K562 (cell line): ENCODE results near the gene NFIB. TPM values are rescaled to one million over a fixed set of nuclear protein-coding genes. Genes with fewer than 3 reads are reported as not detected.

ENCODE experiments used
- ATAC-seq: fragments of 200-7000 bp; cut with Tn5 transposase; 3 replicates; pipeline ENCODE4 v1.9.1; 2020; ENCODE audit warnings: moderate library complexity
- BruUV-seq: library from RNA; stranded (reverse); fragments of 400-500 nt; replicated peaks from 2 replicates; lab custom pipeline; 2021; lab: Mats Ljungman, UMichigan
- CTCF ChIA-PET: fragments of 300-600 bp; formaldehyde crosslinking; extraction: SDS; loops from one replicate; lab custom pipeline; 2021; ENCODE audit warnings: low intra/inter-chr PET ratio; lab: Yijun Ruan, JAX
- POLR2A ChIA-PET: fragments of 300-600, 350-650 bp; sonication (Branson Sonifier 250); formaldehyde crosslinking; extraction: SDS; loops from one replicate; lab custom pipeline; 2021; ENCODE audit warnings: antibody characterized with exemption, inconsistent platforms; lab: Yijun Ruan, JAX
- DNase-seq, 4 experiments: peaks; one replicate each; pipeline versions ENCODE4 v3.0.0 to v3.0.0-alpha.2; 2011 to 2018; ENCODE audit warnings: low spot score in 3 of 4, mixed read lengths in 3 of 4; ENCODE audit errors: extremely low read depth in 1 of 4
- FAIRE-seq: peaks from 2 replicates; lab custom pipeline; 2011; peaks lifted over from hg19 to GRCh38; lab: Jason Lieb, UNC
- H2AFZ ChIP-seq: 2 replicates; pipeline ENCODE4 v1.6.0; 2011; ENCODE audit warnings: low read depth, low read length, control low read depth, inconsistent platforms
- H3K27ac ChIP-seq: fragments of 200-600 bp; 3 replicates; pipeline ENCODE4 v1.8.0; 2011; ENCODE audit warnings: low read depth, mild to moderate bottlenecking, control low read depth, inconsistent platforms, low read length, moderate library complexity, mixed read lengths; ENCODE audit errors: extremely low read depth
- H3K27me3 ChIP-seq, 2 experiments: fragments of 300-600 bp in 1 of 2; 2 replicates in 1 of 2; 3 replicates in 1 of 2; pipeline versions ENCODE4 v1.6.0 to v1.8.0; 2011; ENCODE audit warnings: inconsistent platforms in 2 of 2, low read length in 2 of 2, mild to moderate bottlenecking in 1 of 2, mixed read lengths in 1 of 2, moderate library complexity in 1 of 2; ENCODE audit not compliant: control insufficient read depth in 2 of 2, insufficient read depth in 2 of 2
- H3K36me3 ChIP-seq: fragments of 300-600 bp; 3 replicates; pipeline ENCODE4 v1.8.0; 2011; ENCODE audit warnings: mild to moderate bottlenecking, low read length, inconsistent platforms; ENCODE audit not compliant: control insufficient read depth, insufficient read depth
- H3K4me1 ChIP-seq, 2 experiments: fragments of 200-600 bp in 1 of 2; replicated peaks in 1 of 2; 2 replicates in 1 of 2; 3 replicates in 1 of 2; pipeline versions ENCODE4 v1.5.1 to v1.8.0; 2011; ENCODE audit warnings: inconsistent platforms in 2 of 2, low read length in 2 of 2, mild to moderate bottlenecking in 1 of 2, mixed read lengths in 1 of 2, moderate library complexity in 1 of 2; ENCODE audit not compliant: control insufficient read depth in 2 of 2, insufficient read depth in 2 of 2
- H3K4me2 ChIP-seq: 2 replicates; pipeline ENCODE4 v1.6.1; 2011; ENCODE audit warnings: low read length, control low read depth, inconsistent platforms, mixed read lengths; ENCODE audit not compliant: insufficient read depth
- H3K4me3 ChIP-seq: fragments of 200-600 bp; sonication (generic), shearing (Covaris generic); 2 replicates; pipeline ENCODE4 v1.5.1; 2016; ENCODE audit warnings: control low read depth, inconsistent platforms
- H3K79me2 ChIP-seq: fragments of 200-600 bp; 3 replicates; pipeline ENCODE4 v1.8.0; 2011; ENCODE audit warnings: low read length, inconsistent platforms; ENCODE audit not compliant: control insufficient read depth, insufficient read depth
- H3K9ac ChIP-seq, 2 experiments: 2 replicates each; pipeline versions ENCODE4 v1.6.0 to v1.6.1; 2011; ENCODE audit warnings: low read depth in 2 of 2, low read length in 2 of 2, control low read depth in 1 of 2, inconsistent platforms in 1 of 2, mild to moderate bottlenecking in 1 of 2, mixed read lengths in 1 of 2; ENCODE audit not compliant: insufficient read depth in 1 of 2
- H3K9me1 ChIP-seq: one replicate; pipeline ENCODE4 v1.6.0; 2011; ENCODE audit warnings: inconsistent platforms, mild to moderate bottlenecking, low read length, moderate library complexity; ENCODE audit not compliant: control insufficient read depth, insufficient read depth
- H3K9me3 ChIP-seq: replicated peaks from 2 replicates; pipeline ENCODE4 v1.5.1; 2011; ENCODE audit warnings: low read depth, low read length, inconsistent platforms; ENCODE audit not compliant: control insufficient read depth, insufficient read depth
- H4K20me1 ChIP-seq: replicated peaks from 2 replicates; pipeline ENCODE4 v1.6.1; 2011; ENCODE audit warnings: low read length, inconsistent platforms, mixed read lengths; ENCODE audit not compliant: control insufficient read depth, insufficient read depth
- COPS2 ChIP-seq: fragments of 450-650 bp; conservative IDR thresholded peaks from 2 replicates; pipeline ENCODE4 v1.6.1; 2016; ENCODE audit warnings: mild to moderate bottlenecking, moderate library complexity
- MAFG ChIP-seq: fragments of 450-650 bp; conservative IDR thresholded peaks from 2 replicates; pipeline ENCODE4 v1.6.1; 2016; ENCODE audit warnings: missing genetic modification characterization, missing compliant biosample characterization
- NCOA4 ChIP-seq: fragments of 450-650 bp; IDR thresholded peaks from 2 replicates; pipeline ENCODE4 v1.6.1; 2018; ENCODE audit warnings: mild to moderate bottlenecking; ENCODE audit not compliant: partially characterized antibody
- NRF1 ChIP-seq, 2 experiments: fragments of 450-650 bp; IDR thresholded peaks in 1 of 2; conservative IDR thresholded peaks in 1 of 2; 2 replicates each; pipeline ENCODE4 v1.6.1; 2014; ENCODE audit warnings: mild to moderate bottlenecking in 2 of 2
- PTRF ChIP-seq: fragments of 450-650 bp; IDR thresholded peaks from 2 replicates; pipeline ENCODE4 v1.6.1; 2016; ENCODE audit warnings: mild to moderate bottlenecking, missing genetic modification characterization, missing compliant biosample characterization
- TEAD1 ChIP-seq, 2 experiments: fragments of 450-650 bp in 1 of 2; sonication (generic) in 1 of 2; formaldehyde crosslinking; IDR thresholded peaks; 2 replicates each; pipeline versions ENCODE4 v1.4.0 to v1.8.0; 2020 to 2022; ENCODE audit warnings: mild to moderate bottlenecking in 2 of 2, missing genetic modification reagents in 1 of 2
- TOE1 ChIP-seq, 2 experiments: fragments of 450-650 bp in 1 of 2; sonication (generic) in 1 of 2; formaldehyde crosslinking in 1 of 2; IDR thresholded peaks; 2 replicates each; pipeline versions ENCODE4 v1.7.1 to v1.8.0; 2016 to 2022; ENCODE audit warnings: borderline replicate concordance in 2 of 2, mild to moderate bottlenecking in 2 of 2, antibody characterized with exemption in 1 of 2, inconsistent platforms in 1 of 2, low read depth in 1 of 2, missing genetic modification reagents in 1 of 2, moderate library complexity in 1 of 2
- WGBS: fragments of 100-300 bp; shearing (Covaris generic); methylation state at CpG from one replicate; pipeline ENCODE4 v1.1.6; 2016; ENCODE audit warnings: low coverage, mixed read lengths; ENCODE audit not compliant: insufficient coverage; ENCODE audit errors: missing lambda C conversion rate; 5-methylcytosine and 5-hydroxymethylcytosine counted together
- in situ Hi-C: fragments of 300-500 bp; cut with MboI; formaldehyde crosslinking; loops from 4 replicates; pipeline ENCODE4 v1.15.0; 2018; ENCODE audit warnings: inconsistent platforms, mixed read lengths
- intact Hi-C: fragments of 100-400 bp; cut with micrococcal nuclease; formaldehyde crosslinking; loops from 2 replicates; pipeline ENCODE4 v1.14.2; 2022
- polyA plus RNA-seq, 8 experiments: library from polyadenylated mRNA; depleted of rRNA in 4 of 8; stranded (reverse) in 5 of 8; unstranded in 3 of 8; fragments of >200 nt; fragmentation: Nextera tagmentation in 2 of 8; fragmentation: Illumina TruSeq in 1 of 8; extraction: Ambion mirVana in 2 of 8; extraction: Trizol in 1 of 8; gene quantifications; 2 replicates each; pipeline versions ENCODE4 v1.2.1 to v1.2.3, GENCODE V29; 2011 to 2014; ENCODE audit warnings: inconsistent platforms in 1 of 8, missing spikeins in 1 of 8
- total RNA-seq, 7 experiments: library from RNA; depleted of rRNA in 6 of 7; stranded (reverse); fragments of >200 nt in 6 of 7; fragmentation: Illumina TruSeq in 2 of 7; extraction: Trizol in 2 of 7; gene quantifications; 2 replicates each; pipeline versions ENCODE4 v1.2.1 to v1.2.3, GENCODE V29; 2011 to 2021; ENCODE audit warnings: low replicate concordance in 1 of 7
- TF ChIP-seq, protein P1 (sequence below): fragments of 450-650 bp; formaldehyde crosslinking; IDR thresholded peaks from 2 replicates; pipeline ENCODE4 v1.4.0; 2022; ENCODE audit warnings: missing genetic modification characterization

The NFIB gene
- total and polyA plus RNA-seq, 9 of the 15 experiments (the other 6 are each of a cell fraction or from before 2014, with no cell fraction given) = 1.2 to 3.3 (median 1.9) TPM

DNA sequence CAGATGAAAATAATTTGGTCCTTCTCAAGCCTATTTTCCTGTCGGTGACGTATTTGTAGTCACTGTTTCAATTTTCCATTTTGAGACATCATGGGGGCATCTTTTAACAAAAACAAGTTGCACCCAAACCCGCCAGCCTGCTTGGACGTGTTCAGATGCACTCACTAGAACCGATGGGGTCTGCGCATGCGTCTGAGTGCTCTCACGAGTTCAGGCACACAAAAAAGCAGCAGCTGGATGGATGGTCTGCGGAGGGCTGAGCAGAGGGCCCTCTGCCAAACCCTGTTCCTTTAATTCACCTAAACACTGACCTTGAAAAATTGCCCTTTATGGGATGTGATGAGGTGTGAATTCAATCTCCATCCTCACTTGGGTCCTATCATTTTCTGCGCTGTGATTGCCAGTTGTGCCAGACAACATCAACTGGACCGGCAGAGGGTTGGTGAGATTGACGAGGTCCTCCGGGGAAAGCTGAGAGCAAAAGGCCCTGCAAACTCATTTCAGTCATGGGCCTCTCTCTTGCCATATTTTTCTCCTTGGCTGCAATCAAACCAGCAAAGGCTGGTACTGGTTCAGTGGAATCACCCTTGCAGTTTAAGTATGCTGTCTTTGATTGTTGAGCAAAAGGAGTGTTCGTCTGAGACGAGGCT, 251.9 kb downstream of the NFIB start:
- TF ChIP-seq MAFG (tag) (no peak), NRF1 (conservative IDR thresholded peaks at IDR 0.05 in 1 of 2, IDR thresholded peaks at IDR 0.05 in 1 of 2) (peak; percentile 66 to 70)
- FAIRE-seq (no peak), ATAC-seq (no peak), DNase-seq (no peak)
- CTCF ChIA-PET = no interaction called here
- intact Hi-C loops = no loop called here
- Histone ChIP-seq H3K9me3 (no peaks in the 10 kb centered on the region), H3K9me1 (no peaks in the 10 kb centered on the region), H3K4me2 (no peak overlapping the region), H3K9ac (no peak overlapping the region), H3K79me2 (no peaks in the 10 kb centered on the region), H3K4me3 (no peak overlapping the region), H2AFZ (no peak overlapping the region), H3K27ac (no peak overlapping the region), H3K27me3 (peaks cover 0 to 5% of the 10 kb centered on the region in 2 experiments; a peak in 2 of 5 replicates), H3K36me3 (no peaks in the 10 kb centered on the region), H4K20me1 (no peaks in the 10 kb centered on the region), H3K4me1 (no peaks in the 10 kb centered on the region)
- 7% methylated on average over 12 of the region's 15 CpGs for WGBS
- BruUV-seq = no TSS peak
- POLR2A ChIA-PET = no interaction called here
- in situ Hi-C loops = no loop called here

DNA sequence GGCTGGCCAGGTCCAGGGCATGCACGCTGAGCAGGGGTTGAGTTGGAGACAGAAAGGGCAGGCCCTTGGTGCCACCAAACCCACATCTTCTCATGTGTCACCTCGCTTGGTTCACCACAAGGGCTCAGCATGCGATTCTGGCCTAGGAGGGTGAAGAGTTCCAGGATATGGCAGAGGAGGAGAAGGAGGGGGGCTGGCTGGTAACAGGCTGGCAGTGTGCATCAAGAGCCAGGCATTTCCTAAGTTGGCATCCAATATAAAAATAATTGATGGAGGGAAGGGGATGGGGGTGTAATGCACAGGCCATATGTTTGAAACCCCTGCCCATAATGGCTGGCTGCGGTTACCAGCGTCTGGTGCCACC, 255.6 kb downstream of the NFIB start:
- Histone ChIP-seq H3K27me3 (peaks cover 0 to 5% of the 10 kb centered on the region in 2 experiments; a peak in 2 of 5 replicates), H3K4me1 (no peaks in the 10 kb centered on the region), H3K27ac (no peak overlapping the region), H3K4me2 (no peak overlapping the region), H3K9me1 (no peaks in the 10 kb centered on the region)
- POLR2A ChIA-PET = no interaction called here
- 10% methylated on average over 4 of the region's 5 CpGs for WGBS
- no peak for ATAC-seq
- TF ChIP-seq NCOA4 (no peak), TOE1 (IDR thresholded peaks at IDR 0.05; ENCODE audit: borderline replicate concordance) (no peak), TOE1 (CRISPR knock-in tag; IDR thresholded peaks at IDR 0.05; ENCODE audit: borderline replicate concordance, low read depth) (no peak), TEAD1 (CRISPR knock-in tag; IDR thresholded peaks at IDR 0.05) (no peak), COPS2 (no peak), PTRF (tag) (no peak)
- TF ChIP-seq, protein P1, sequence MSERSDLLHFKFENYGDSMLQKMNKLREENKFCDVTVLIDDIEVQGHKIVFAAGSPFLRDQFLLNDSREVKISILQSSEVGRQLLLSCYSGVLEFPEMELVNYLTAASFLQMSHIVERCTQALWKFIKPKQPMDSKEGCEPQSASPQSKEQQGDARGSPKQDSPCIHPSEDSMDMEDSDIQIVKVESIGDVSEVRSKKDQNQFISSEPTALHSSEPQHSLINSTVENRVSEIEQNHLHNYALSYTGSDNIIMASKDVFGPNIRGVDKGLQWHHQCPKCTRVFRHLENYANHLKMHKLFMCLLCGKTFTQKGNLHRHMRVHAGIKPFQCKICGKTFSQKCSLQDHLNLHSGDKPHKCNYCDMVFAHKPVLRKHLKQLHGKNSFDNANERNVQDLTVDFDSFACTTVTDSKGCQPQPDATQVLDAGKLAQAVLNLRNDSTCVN (CRISPR knock-in tag) = no peak
- TF ChIP-seq, all 486 proteins: peak for 0
- H4K20me1 ChIP-seq = no peaks in the 10 kb centered on the region
- H3K36me3 ChIP-seq = no peaks in the 10 kb centered on the region
- no peak overlapping the region for H3K4me3 ChIP-seq
- H3K9me3 ChIP-seq = no peaks in the 10 kb centered on the region
- BruUV-seq = no TSS peak
- in situ Hi-C loops (no loop called here), intact Hi-C loops (no loop called here)
- no peaks in the 10 kb centered on the region for H3K79me2 ChIP-seq
- CTCF ChIA-PET = no interaction called here
- H2AFZ ChIP-seq = no peak overlapping the region
- H3K9ac ChIP-seq = no peak overlapping the region
- DNase-seq = no peak
- FAIRE-seq = no peak
